Lower leg skin (tissue), 4 donors: Measurements from ENCODE around the gene GPR45. TPM values are rescaled to one million over a fixed set of nuclear protein-coding genes. Genes with fewer than 3 reads are reported as not detected.

ENCODE experiments used
- DNase-seq, 2 donors: peaks; one replicate each; pipeline ENCODE4 v3.0.0-alpha.2; 2019; ENCODE audit warnings: low spot score in 2 of 2
- H3K4me3 ChIP-seq: fragments of 200-600 bp; sonication (generic); 2 replicates; pipeline ENCODE4 v1.5.1; 2017; ENCODE audit warnings: mild to moderate bottlenecking, low read depth; ENCODE audit not compliant: poor library complexity, severe bottlenecking
- CTCF ChIP-seq, 3 donors: fragments of 450-650 bp; IDR thresholded peaks; one replicate each; pipeline ENCODE4 v1.5.1; 2016; ENCODE audit warnings: antibody characterized with exemption in 3 of 3, mild to moderate bottlenecking in 3 of 3, moderate library complexity in 2 of 3
- POLR2A ChIP-seq, 2 donors: fragments of 450-650 bp; IDR thresholded peaks; one replicate each; pipeline ENCODE4 v1.6.1; 2016 to 2017; ENCODE audit warnings: antibody characterized with exemption in 2 of 2, mild to moderate bottlenecking in 1 of 2, moderate library complexity in 1 of 2
- WGBS, 2 donors: methylation state at CpG; one replicate each; pipeline ENCODE4 v1.1.5; 2018; 5-methylcytosine and 5-hydroxymethylcytosine counted together
- intact Hi-C: fragments of 100-400 bp; cut with DNase I; formaldehyde crosslinking; loops from one replicate; pipeline ENCODE4 v1.15.0; 2023; ENCODE audit warnings: low total_unique reads
- total RNA-seq, 4 donors: library from RNA; depleted of rRNA; stranded (reverse); fragments of >200 nt; gene quantifications; one replicate each; pipeline ENCODE4 v1.1.0, GENCODE V29; 2016

The GPR45 gene
- total RNA-seq, 4 donors from 2014 or later: not detected

- TF ChIP-seq CTCF (IDR thresholded peaks at IDR 0.05): no peak
- TF ChIP-seq POLR2A (IDR thresholded peaks at IDR 0.05): no peak
- no peak overlapping the region for H3K4me3 ChIP-seq
- no peak for DNase-seq
- intact Hi-C loops: no loop called here
- 78 to 84% methylated on average over 11 of the region's 11 CpGs for WGBS, 2 donors
Measured at GRCh38 chr2:105256431-105257047, 15.0 kb downstream of the GPR45 start.

GRCh38 chr2:105257981-105258380 is 16.4 kb downstream of the GPR45 start:
- 80 to 86% methylated on average over 3 of the region's 3 CpGs for WGBS, 2 donors
- no peak overlapping the region for H3K4me3 ChIP-seq
- TF ChIP-seq POLR2A (IDR thresholded peaks at IDR 0.05): no peak
- no peak for TF ChIP-seq CTCF (IDR thresholded peaks at IDR 0.05)
- intact Hi-C loops: no loop called here
- DNase-seq: no peak

- 72 to 81% methylated on average over 10 of the region's 10 CpGs for WGBS, 2 donors
- no peak for DNase-seq
- no peak for TF ChIP-seq CTCF (IDR thresholded peaks at IDR 0.05)
- no peak for TF ChIP-seq POLR2A (IDR thresholded peaks at IDR 0.05)
- H3K4me3 ChIP-seq: no peak overlapping the region
- intact Hi-C loops: no loop called here
Measured at GRCh38 chr2:105258835-105259350, 17.4 kb downstream of the GPR45 start.

DNA sequence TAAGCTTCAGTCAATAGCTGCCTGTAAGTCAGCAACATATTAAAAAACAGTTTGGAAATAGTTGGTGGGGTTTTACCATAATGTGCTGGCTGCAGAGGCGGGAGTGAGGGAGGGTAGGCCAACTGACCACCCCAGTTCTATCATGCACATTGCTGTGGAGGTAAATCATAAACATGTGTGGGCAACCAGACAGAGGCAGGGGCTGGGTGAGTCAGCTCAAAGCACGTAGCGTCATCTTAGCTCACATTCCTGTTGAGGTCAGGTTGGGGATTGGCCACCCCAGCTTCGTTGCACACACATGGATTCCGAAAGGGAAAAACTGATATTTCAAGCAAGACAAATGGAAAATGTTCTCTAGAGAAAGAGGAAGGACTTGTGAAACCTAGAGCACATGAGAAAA is 19.5 kb downstream of the GPR45 start:
- H3K4me3 ChIP-seq: no peak overlapping the region
- no peak for TF ChIP-seq CTCF (IDR thresholded peaks at IDR 0.05)
- no peak for TF ChIP-seq POLR2A (IDR thresholded peaks at IDR 0.05)
- WGBS, 2 donors: 52 to 54% methylated on average over 5 of the region's 5 CpGs
- intact Hi-C loops: no loop called here
- peak in 1 of 2 donors; percentile 18 for DNase-seq

- no peak for DNase-seq
- 68 to 77% methylated on average over 10 of the region's 10 CpGs for WGBS, 2 donors
- no peak overlapping the region for H3K4me3 ChIP-seq
- TF ChIP-seq CTCF (IDR thresholded peaks at IDR 0.05): no peak
- intact Hi-C loops: no loop called here
Measured at GRCh38 chr2:105262651-105263091, 21.1 kb downstream of the GPR45 start.

DNA sequence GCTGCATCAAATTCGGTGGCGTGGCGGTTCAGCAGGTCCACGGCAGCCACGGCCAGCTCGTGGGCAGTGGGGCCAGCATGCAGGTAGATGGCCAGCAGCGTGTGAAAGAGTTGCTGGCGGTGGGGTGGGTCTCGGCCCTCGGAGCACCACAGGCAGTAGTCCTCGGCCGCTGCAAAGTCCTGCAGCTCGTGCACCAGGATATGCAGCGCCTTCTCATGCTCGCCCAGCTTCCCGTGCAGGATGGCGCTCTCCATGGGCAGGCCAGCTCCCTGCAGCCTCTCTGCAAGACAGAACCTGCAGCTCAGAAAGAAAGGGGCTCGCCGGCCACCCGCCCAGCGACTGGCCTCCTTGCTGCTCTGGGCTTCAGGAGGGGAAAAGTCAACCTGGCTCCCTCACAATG is 27.9 kb downstream of the GPR45 start:
- no peak overlapping the region for H3K4me3 ChIP-seq
- intact Hi-C loops: no loop called here
- TF ChIP-seq CTCF (IDR thresholded peaks at IDR 0.05): no peak
- no peak for TF ChIP-seq POLR2A (IDR thresholded peaks at IDR 0.05)
- WGBS, 2 donors: 96 to 98% methylated on average over 13 to 20 of the region's 21 CpGs
- DNase-seq: no peak
